ENCODE measurements around the gene LPCAT4.

LPCAT4 gene

DNA sequence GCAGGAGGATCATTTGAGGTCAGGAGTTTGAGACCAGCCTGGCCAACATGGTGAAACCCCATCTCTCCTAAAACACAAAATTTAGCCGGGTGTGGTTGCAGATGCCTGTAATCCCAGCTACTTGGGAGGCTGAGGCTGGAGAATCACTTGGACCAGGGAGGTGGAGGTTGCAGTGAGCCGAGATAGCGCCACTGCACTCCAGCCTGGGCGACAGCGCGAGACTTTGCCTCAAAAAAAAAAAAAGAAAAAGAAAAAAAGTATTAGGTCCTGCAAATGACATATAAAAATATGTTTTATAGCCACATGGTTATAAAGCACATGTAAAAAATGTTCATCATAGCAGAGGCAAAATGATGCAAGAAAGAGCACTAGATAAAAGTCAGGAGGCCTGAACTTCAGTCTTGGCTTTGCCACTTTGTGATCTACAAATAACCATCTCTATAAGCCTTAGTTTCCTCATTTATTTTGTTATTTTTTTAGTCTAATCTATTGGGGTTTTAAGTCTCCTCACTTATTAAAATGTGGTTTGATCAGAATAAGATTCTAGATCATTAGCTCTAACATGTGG lies 34.4 kb downstream of the LPCAT4 start:
- Histone ChIP-seq H3K23ac (ENCODE audit: low read length) (no peak overlapping the region), H2BK120ac (ENCODE audit: insufficient read depth, low read length, poor library complexity) (no peak overlapping the region), H3K27me3 (ENCODE audit: insufficient read depth, low read length) (no peaks in the 10 kb centered on the region), H3K27ac (ENCODE audit: low read depth, low read length) (no peak overlapping the region), H4K91ac (ENCODE audit: low read depth, low read length) (no peak overlapping the region), H2AFZ (ENCODE audit: insufficient read depth, low read length, poor library complexity) (no peak overlapping the region), H3K14ac (ENCODE audit: low read length) (no peak overlapping the region), H2BK5ac (ENCODE audit: low read depth, low read length, poor library complexity) (no peak overlapping the region), H3K4me2 (ENCODE audit: low read length) (no peak overlapping the region), H3K9ac (ENCODE audit: low read length) (no peak overlapping the region), H3K36me3 (ENCODE audit: control insufficient read depth in 1 of 2, insufficient read depth in 2 of 2, low read length in 2 of 2) (no peaks in the 10 kb centered on the region), H2AK5ac (ENCODE audit: low read length) (no peak overlapping the region), H3K79me2 (ENCODE audit: control insufficient read depth, insufficient read depth, low read length, poor library complexity) (no peaks in the 10 kb centered on the region), H3K18ac (ENCODE audit: low read length) (no peak overlapping the region), H3K4me3 (ENCODE audit: low read depth, low read length) (no peak overlapping the region), H2BK12ac (ENCODE audit: low read length) (no peak overlapping the region), H3K4me1 (ENCODE audit: control insufficient read depth in 1 of 2, insufficient read depth in 2 of 2, low read length in 2 of 2) (peaks cover 0 to 6% of the 10 kb centered on the region in 2 experiments), H4K12ac (ENCODE audit: low read depth, low read length) (no peak overlapping the region), H3K9me3 (ENCODE audit: insufficient read depth, low read depth, low read length) (peaks cover 2% of the 10 kb centered on the region), H4K8ac (ENCODE audit: low read depth, low read length) (no peak overlapping the region), H3K4ac (ENCODE audit: low read depth, low read length) (no peak overlapping the region), H3K79me1 (ENCODE audit: low read length) (peaks cover under 1% of the 10 kb centered on the region)
- no CpG with 5 or more reads among the region's 6 CpGs for WGBS (ENCODE audit: extremely low coverage, insufficient coverage, insufficient read length)
- DNase-seq = no peak

DNA sequence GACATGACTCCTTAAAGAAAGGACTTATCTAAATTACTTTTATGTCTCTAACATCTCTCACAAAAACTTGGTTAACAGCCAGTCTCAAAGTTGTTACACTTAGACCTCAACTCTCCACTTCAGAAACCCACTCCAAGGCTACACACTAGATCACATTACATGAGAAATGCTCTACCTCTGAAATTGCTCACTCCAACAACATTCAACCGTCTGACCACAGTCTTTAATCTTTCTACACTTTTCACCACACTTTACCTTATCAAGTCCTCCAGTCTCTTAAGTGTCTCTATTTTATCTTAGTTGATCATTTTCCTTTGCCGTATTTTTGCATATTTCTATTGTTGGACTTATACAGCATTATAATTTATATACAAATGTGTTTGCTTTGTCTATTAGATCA lies 35.2 kb downstream of the LPCAT4 start:
- Histone ChIP-seq H3K4me3 (ENCODE audit: low read depth, low read length) (no peak overlapping the region), H2BK120ac (ENCODE audit: insufficient read depth, low read length, poor library complexity) (no peak overlapping the region), H3K9me3 (ENCODE audit: insufficient read depth, low read depth, low read length) (peaks cover 2% of the 10 kb centered on the region), H3K79me1 (ENCODE audit: low read length) (no peaks in the 10 kb centered on the region), H4K12ac (ENCODE audit: low read depth, low read length) (no peak overlapping the region), H3K79me2 (ENCODE audit: control insufficient read depth, insufficient read depth, low read length, poor library complexity) (no peaks in the 10 kb centered on the region), H3K36me3 (ENCODE audit: control insufficient read depth in 1 of 2, insufficient read depth in 2 of 2, low read length in 2 of 2) (no peaks in the 10 kb centered on the region), H3K14ac (ENCODE audit: low read length) (no peak overlapping the region), H4K8ac (ENCODE audit: low read depth, low read length) (no peak overlapping the region), H2BK5ac (ENCODE audit: low read depth, low read length, poor library complexity) (no peak overlapping the region), H2BK12ac (ENCODE audit: low read length) (no peak overlapping the region), H2AK5ac (ENCODE audit: low read length) (no peak overlapping the region), H3K18ac (ENCODE audit: low read length) (no peak overlapping the region), H3K23ac (ENCODE audit: low read length) (no peak overlapping the region), H3K27me3 (ENCODE audit: insufficient read depth, low read length) (no peaks in the 10 kb centered on the region), H3K9ac (ENCODE audit: low read length) (no peak overlapping the region), H3K27ac (ENCODE audit: low read depth, low read length) (no peak overlapping the region), H3K4ac (ENCODE audit: low read depth, low read length) (no peak overlapping the region), H3K4me2 (ENCODE audit: low read length) (no peak overlapping the region), H2AFZ (ENCODE audit: insufficient read depth, low read length, poor library complexity) (no peak overlapping the region), H4K91ac (ENCODE audit: low read depth, low read length) (no peak overlapping the region), H3K4me1 (ENCODE audit: control insufficient read depth in 1 of 2, insufficient read depth in 2 of 2, low read length in 2 of 2) (peaks cover 0 to under 1% of the 10 kb centered on the region in 2 experiments)
- WGBS (ENCODE audit: extremely low coverage, insufficient coverage, insufficient read length) = 90% methylated on average over 1 of the region's 2 CpGs
- DNase-seq = no peak

DNA sequence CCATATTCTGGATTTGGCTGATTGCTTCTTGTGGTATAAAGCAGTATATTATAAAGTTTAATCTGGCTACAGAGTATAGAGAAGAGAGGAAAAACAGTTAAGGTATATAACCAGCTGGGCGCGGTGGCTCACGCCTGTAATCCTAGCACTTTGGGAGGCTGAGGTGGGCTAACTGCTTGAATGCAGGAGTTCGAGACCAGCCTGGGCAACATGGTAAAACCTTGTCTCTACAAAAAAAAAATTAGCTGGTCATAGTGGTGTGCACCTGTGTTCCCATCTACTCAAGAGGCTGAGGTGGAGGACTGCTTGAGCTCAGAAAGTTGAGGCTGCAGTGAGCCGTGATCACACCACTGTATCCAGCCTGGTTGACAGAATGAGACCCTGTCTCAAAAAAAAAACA lies 36.7 kb downstream of the LPCAT4 start:
- Histone ChIP-seq H3K9me3 (ENCODE audit: insufficient read depth, low read depth, low read length) (no peaks in the 10 kb centered on the region), H3K18ac (ENCODE audit: low read length) (no peak overlapping the region), H3K4ac (ENCODE audit: low read depth, low read length) (no peak overlapping the region), H2AFZ (ENCODE audit: insufficient read depth, low read length, poor library complexity) (no peak overlapping the region), H3K14ac (ENCODE audit: low read length) (no peak overlapping the region), H3K27ac (ENCODE audit: low read depth, low read length) (no peak overlapping the region), H3K79me2 (ENCODE audit: control insufficient read depth, insufficient read depth, low read length, poor library complexity) (no peaks in the 10 kb centered on the region), H3K9ac (ENCODE audit: low read length) (no peak overlapping the region), H3K79me1 (ENCODE audit: low read length) (no peaks in the 10 kb centered on the region), H4K12ac (ENCODE audit: low read depth, low read length) (no peak overlapping the region), H2BK12ac (ENCODE audit: low read length) (no peak overlapping the region), H3K4me2 (ENCODE audit: low read length) (no peak overlapping the region), H2AK5ac (ENCODE audit: low read length) (no peak overlapping the region), H2BK5ac (ENCODE audit: low read depth, low read length, poor library complexity) (no peak overlapping the region), H3K36me3 (ENCODE audit: control insufficient read depth in 1 of 2, insufficient read depth in 2 of 2, low read length in 2 of 2) (no peaks in the 10 kb centered on the region), H3K23ac (ENCODE audit: low read length) (no peak overlapping the region), H3K27me3 (ENCODE audit: insufficient read depth, low read length) (no peaks in the 10 kb centered on the region), H3K4me1 (ENCODE audit: control insufficient read depth in 1 of 2, insufficient read depth in 2 of 2, low read length in 2 of 2) (no peaks in the 10 kb centered on the region), H4K8ac (ENCODE audit: low read depth, low read length) (no peak overlapping the region), H3K4me3 (ENCODE audit: low read depth, low read length) (no peak overlapping the region), H4K91ac (ENCODE audit: low read depth, low read length) (no peak overlapping the region), H2BK120ac (ENCODE audit: insufficient read depth, low read length, poor library complexity) (no peak overlapping the region)
- WGBS (ENCODE audit: extremely low coverage, insufficient coverage, insufficient read length) = no CpG with 5 or more reads among the region's 5 CpGs
- no peak for DNase-seq

- H3K23ac ChIP-seq (ENCODE audit: low read length) = no peak overlapping the region
- no peaks in the 10 kb centered on the region for H3K36me3 ChIP-seq (ENCODE audit: control insufficient read depth in 1 of 2, insufficient read depth in 2 of 2, low read length in 2 of 2)
- H3K4me1 ChIP-seq (ENCODE audit: control insufficient read depth in 1 of 2, insufficient read depth in 2 of 2, low read length in 2 of 2) = no peaks in the 10 kb centered on the region
- H2AK5ac ChIP-seq (ENCODE audit: low read length) = no peak overlapping the region
- no peaks in the 10 kb centered on the region for H3K79me1 ChIP-seq (ENCODE audit: low read length)
- no peaks in the 10 kb centered on the region for H3K27me3 ChIP-seq (ENCODE audit: insufficient read depth, low read length)
- no peak overlapping the region for H4K12ac ChIP-seq (ENCODE audit: low read depth, low read length)
- H3K9ac ChIP-seq (ENCODE audit: low read length) = no peak overlapping the region
- no peak overlapping the region for H3K27ac ChIP-seq (ENCODE audit: low read depth, low read length)
- no peaks in the 10 kb centered on the region for H3K9me3 ChIP-seq (ENCODE audit: insufficient read depth, low read depth, low read length)
- no peak overlapping the region for H3K4me3 ChIP-seq (ENCODE audit: low read depth, low read length)
- no CpG with 5 or more reads among the region's 2 CpGs for WGBS (ENCODE audit: extremely low coverage, insufficient coverage, insufficient read length)
- no peak overlapping the region for H2BK5ac ChIP-seq (ENCODE audit: low read depth, low read length, poor library complexity)
- no peak overlapping the region for H4K8ac ChIP-seq (ENCODE audit: low read depth, low read length)
- H3K14ac ChIP-seq (ENCODE audit: low read length) = no peak overlapping the region
- no peak overlapping the region for H2AFZ ChIP-seq (ENCODE audit: insufficient read depth, low read length, poor library complexity)
- no peak overlapping the region for H3K4ac ChIP-seq (ENCODE audit: low read depth, low read length)
- no peak for DNase-seq
- no peak overlapping the region for H4K91ac ChIP-seq (ENCODE audit: low read depth, low read length)
- no peak overlapping the region for H3K18ac ChIP-seq (ENCODE audit: low read length)
- H3K4me2 ChIP-seq (ENCODE audit: low read length) = no peak overlapping the region
- H3K79me2 ChIP-seq (ENCODE audit: control insufficient read depth, insufficient read depth, low read length, poor library complexity) = no peaks in the 10 kb centered on the region
- no peak overlapping the region for H2BK12ac ChIP-seq (ENCODE audit: low read length)
- H2BK120ac ChIP-seq (ENCODE audit: insufficient read depth, low read length, poor library complexity) = no peak overlapping the region
Measured at GRCh38 chr15:34329006-34329405, 38.0 kb downstream of the LPCAT4 start.
